ENCODE measurements around the gene APOF.
"Not testable (repeated sequence)": the region's sequence is repeated elsewhere in the genome, so short reads cannot be mapped to it uniquely, and the experiment has no call there.

The APOF gene

GRCh38 chr12:56362130-56363059, at the start of gene APOF:
Gene APOF (minus strand): TSS chr12:56362857. CDS start chr12:56362745, 112 bp downstream.
- TF ChIP-seq CTCF (IDR thresholded peaks at IDR 0.05): no peak
- H3K9ac ChIP-seq: no peak within 1 kb of the TSS
- H3K4me2 ChIP-seq (ENCODE audit: low read length): no peak within 1 kb of the TSS
- H3K36me3 ChIP-seq (ENCODE audit: control insufficient read depth, insufficient read depth, low read length): no peaks in the 10 kb centered on the region
- no peaks in the 10 kb centered on the region for H3K9me3 ChIP-seq (ENCODE audit: control insufficient read depth, low read length)
- no peaks in the 10 kb centered on the region for H3K27me3 ChIP-seq (ENCODE audit: control insufficient read depth, insufficient read depth, low read length)
- H2AFZ ChIP-seq: peak within 1 kb of the TSS; percentile 92
- H3K4me1 ChIP-seq: peaks cover 3% of the 10 kb centered on the region
- H3K4me3 ChIP-seq (ENCODE audit: low read depth, low read length): no peak within 1 kb of the TSS
- H3K27ac ChIP-seq: no peak within 1 kb of the TSS
- no peaks in the 10 kb centered on the region for H3K79me2 ChIP-seq

DNA sequence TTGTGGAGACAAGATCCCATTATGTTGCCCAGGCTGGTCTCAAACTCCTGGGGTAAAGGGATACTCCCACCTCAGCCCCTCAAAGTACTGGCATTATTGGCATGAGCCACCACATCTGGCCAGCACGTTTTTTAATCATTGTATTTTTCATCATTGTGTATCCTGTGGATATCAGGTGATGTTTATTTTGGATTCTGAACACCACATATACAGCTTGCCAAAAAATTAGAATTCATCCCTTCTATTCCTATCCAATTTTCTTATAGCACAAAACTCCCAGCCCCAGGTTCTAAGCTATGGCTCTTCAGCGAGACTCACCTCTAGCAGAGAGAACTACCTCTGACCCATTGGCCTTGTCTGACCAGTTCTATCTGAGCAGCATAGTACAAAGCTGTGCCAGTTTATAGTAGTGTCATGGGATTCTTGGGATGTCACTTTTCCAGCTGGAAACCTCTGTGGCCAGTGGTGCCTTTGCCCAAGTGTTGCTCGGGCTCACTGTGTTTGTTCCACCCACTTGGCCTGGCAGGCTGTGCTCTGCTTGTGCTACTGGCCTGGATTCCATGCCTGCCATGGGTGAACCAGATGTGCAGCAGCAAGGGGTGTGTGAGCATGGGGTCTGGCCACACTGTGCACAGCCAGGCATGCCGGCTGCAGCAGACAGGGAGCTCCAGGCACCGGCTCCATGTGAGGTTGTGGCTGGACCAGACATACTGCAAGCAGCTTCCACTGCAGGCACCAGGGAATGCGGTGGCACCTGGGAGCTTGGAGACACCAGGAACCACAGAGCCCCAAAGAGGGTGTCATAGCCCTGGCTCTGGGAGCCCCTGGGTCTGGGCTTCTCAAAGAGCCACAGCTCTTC, 49.4 kb upstream of the APOF start:
- Histone ChIP-seq H3K79me2 (no peaks in the 10 kb centered on the region), H3K9me3 (ENCODE audit: control insufficient read depth, low read length) (no peaks in the 10 kb centered on the region), H3K4me2 (ENCODE audit: low read length) (no peak overlapping the region), H3K4me1 (no peaks in the 10 kb centered on the region), H3K9ac (no peak overlapping the region), H3K27me3 (ENCODE audit: control insufficient read depth, insufficient read depth, low read length) (no peaks in the 10 kb centered on the region), H3K36me3 (ENCODE audit: control insufficient read depth, insufficient read depth, low read length) (no peaks in the 10 kb centered on the region), H3K27ac (no peak overlapping the region), H3K4me3 (ENCODE audit: low read depth, low read length) (no peak overlapping the region), H2AFZ (no peak overlapping the region)
- no peak for TF ChIP-seq CTCF (IDR thresholded peaks at IDR 0.05)

GRCh38 chr12:56410768-56411167, 48.1 kb upstream of the APOF start:
- no peaks in the 10 kb centered on the region for H3K9me3 ChIP-seq (ENCODE audit: control insufficient read depth, low read length)
- H3K4me2 ChIP-seq (ENCODE audit: low read length): no peak overlapping the region
- no peak overlapping the region for H2AFZ ChIP-seq
- no peak overlapping the region for H3K27ac ChIP-seq
- H3K27me3 ChIP-seq (ENCODE audit: control insufficient read depth, insufficient read depth, low read length): no peaks in the 10 kb centered on the region
- no peak overlapping the region for H3K4me3 ChIP-seq (ENCODE audit: low read depth, low read length)
- no peaks in the 10 kb centered on the region for H3K4me1 ChIP-seq
- H3K9ac ChIP-seq: no peak overlapping the region
- no peak for TF ChIP-seq CTCF (IDR thresholded peaks at IDR 0.05)
- no peaks in the 10 kb centered on the region for H3K79me2 ChIP-seq
- H3K36me3 ChIP-seq (ENCODE audit: control insufficient read depth, insufficient read depth, low read length): no peaks in the 10 kb centered on the region

- Histone ChIP-seq H3K79me2 (no peaks in the 10 kb centered on the region), H3K27ac (no peak overlapping the region), H3K27me3 (ENCODE audit: control insufficient read depth, insufficient read depth, low read length) (no peaks in the 10 kb centered on the region), H3K9me3 (ENCODE audit: control insufficient read depth, low read length) (no peaks in the 10 kb centered on the region), H3K4me2 (ENCODE audit: low read length) (no peak overlapping the region), H3K4me1 (no peaks in the 10 kb centered on the region), H3K4me3 (ENCODE audit: low read depth, low read length) (no peak overlapping the region), H3K9ac (no peak overlapping the region), H2AFZ (no peak overlapping the region), H3K36me3 (ENCODE audit: control insufficient read depth, insufficient read depth, low read length) (no peaks in the 10 kb centered on the region)
- TF ChIP-seq CTCF (IDR thresholded peaks at IDR 0.05): no peak
These were observed 46.3 kb upstream of the APOF start for GRCh38 chr12:56408799-56409417.

DNA sequence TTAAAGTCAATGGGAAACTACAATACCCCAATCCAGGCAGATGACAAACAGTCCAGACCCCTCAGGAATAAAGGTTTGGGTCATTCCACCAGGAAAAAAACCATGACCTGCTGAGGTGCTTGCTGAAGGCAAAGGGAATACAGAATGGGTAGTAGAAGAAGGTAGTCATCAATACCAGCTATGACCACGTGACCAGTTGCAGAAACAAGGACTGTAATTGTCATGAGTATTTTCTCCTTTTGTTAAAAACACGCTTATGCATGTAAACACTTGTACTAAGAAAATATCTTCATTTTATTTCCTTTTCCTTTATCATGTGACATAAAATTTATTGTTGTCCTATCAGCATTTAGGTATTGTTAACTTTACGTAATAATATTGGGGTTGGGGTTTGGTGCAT, 41.6 kb upstream of the APOF start:
- not testable (repeated sequence) for H3K9ac ChIP-seq; H2AFZ ChIP-seq; H3K4me3 ChIP-seq (ENCODE audit: low read depth, low read length); H3K36me3 ChIP-seq (ENCODE audit: control insufficient read depth, insufficient read depth, low read length); H3K9me3 ChIP-seq (ENCODE audit: control insufficient read depth, low read length); H3K4me2 ChIP-seq (ENCODE audit: low read length); H3K4me1 ChIP-seq; H3K27me3 ChIP-seq (ENCODE audit: control insufficient read depth, insufficient read depth, low read length); H3K27ac ChIP-seq; H3K79me2 ChIP-seq

GRCh38 chr12:56401612-56402011, 39.0 kb upstream of the APOF start:
- not testable (repeated sequence) for H3K9me3 ChIP-seq (ENCODE audit: control insufficient read depth, low read length); H2AFZ ChIP-seq; H3K36me3 ChIP-seq (ENCODE audit: control insufficient read depth, insufficient read depth, low read length); H3K79me2 ChIP-seq; H3K9ac ChIP-seq; H3K4me3 ChIP-seq (ENCODE audit: low read depth, low read length); H3K4me2 ChIP-seq (ENCODE audit: low read length); H3K27me3 ChIP-seq (ENCODE audit: control insufficient read depth, insufficient read depth, low read length); H3K4me1 ChIP-seq; H3K27ac ChIP-seq

DNA sequence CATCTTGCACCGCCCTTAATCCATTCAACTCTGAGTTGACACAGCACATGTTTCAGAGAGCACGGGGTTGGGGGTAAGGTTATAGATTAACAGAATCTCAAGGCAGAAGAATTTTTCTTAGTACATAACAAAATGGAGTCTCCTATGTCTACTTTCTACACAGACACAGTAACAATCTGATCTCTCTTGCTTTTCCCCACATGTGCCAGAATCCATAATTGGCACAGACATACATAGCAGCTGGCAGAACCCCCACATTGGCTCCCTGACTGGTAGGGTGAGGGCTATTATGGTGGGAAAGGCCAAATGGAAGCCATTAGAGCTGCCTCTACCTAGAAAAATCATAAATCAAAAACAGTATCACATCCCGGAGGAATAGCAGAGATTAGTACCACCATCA, 38.5 kb upstream of the APOF start:
- H3K4me2 ChIP-seq (ENCODE audit: low read length); H3K27me3 ChIP-seq (ENCODE audit: control insufficient read depth, insufficient read depth, low read length); H3K9me3 ChIP-seq (ENCODE audit: control insufficient read depth, low read length); H3K27ac ChIP-seq; H3K9ac ChIP-seq; H3K36me3 ChIP-seq (ENCODE audit: control insufficient read depth, insufficient read depth, low read length); H3K4me1 ChIP-seq; H3K4me3 ChIP-seq (ENCODE audit: low read depth, low read length); H2AFZ ChIP-seq; H3K79me2 ChIP-seq: not testable (repeated sequence)
